C4-2B (cell line): ENCODE measurements around the gene RPTOR.
"Not testable (repeated sequence)": the region's sequence is repeated elsewhere in the genome, so short reads cannot be mapped to it uniquely, and the experiment has no call there.

ENCODE experiments used
- H3K27ac ChIP-seq: fragments of 450-650 bp; 2 replicates; pipeline ENCODE4 v1.5.1; 2017
- CTCF ChIP-seq: fragments of 450-650 bp; conservative IDR thresholded peaks from 2 replicates; pipeline ENCODE4 v1.5.1; 2017; ENCODE audit warnings: mild to moderate bottlenecking
- ZFX ChIP-seq: fragments of 450-650 bp; IDR thresholded peaks from 2 replicates; pipeline ENCODE4 v1.6.1; 2017

RPTOR gene

GRCh38 chr17:80807882-80808281, 263.2 kb downstream of the RPTOR start:
- TF ChIP-seq ZFX: no peak
- TF ChIP-seq CTCF: no peak
- no peak overlapping the region for H3K27ac ChIP-seq

- no peak overlapping the region for H3K27ac ChIP-seq
- TF ChIP-seq CTCF (no peak), ZFX (no peak)
Measured at GRCh38 chr17:80811181-80812105, 266.8 kb downstream of the RPTOR start.

- H3K27ac ChIP-seq: no peak overlapping the region
- TF ChIP-seq CTCF (no peak), ZFX (no peak)
Measured at GRCh38 chr17:80812362-80813088, 267.9 kb downstream of the RPTOR start.

GRCh38 chr17:80813318-80813717, 268.7 kb downstream of the RPTOR start:
- H3K27ac ChIP-seq: no peak overlapping the region
- TF ChIP-seq CTCF: no peak
- no peak for TF ChIP-seq ZFX

GRCh38 chr17:80814491-80814890, 269.9 kb downstream of the RPTOR start:
- TF ChIP-seq ZFX (no peak), CTCF (no peak)
- no peak overlapping the region for H3K27ac ChIP-seq

GRCh38 chr17:80815151-80815681, 270.6 kb downstream of the RPTOR start:
- TF ChIP-seq ZFX (no peak), CTCF (no peak)
- H3K27ac ChIP-seq: no peak overlapping the region

GRCh38 chr17:80815718-80816117, 271.1 kb downstream of the RPTOR start:
- not testable (repeated sequence) for H3K27ac ChIP-seq
